NCI-H2081 (cell line): Measurements from ENCODE around the gene TIMM10B.
"Not testable (repeated sequence)": the region's sequence is repeated elsewhere in the genome, so short reads cannot be mapped to it uniquely, and the experiment has no call there.

Experiments
- DNase-seq, 2 experiments: peaks; one replicate each; lab custom pipeline; 2025; lab: John Stamatoyannopoulos, UW

Gene TIMM10B

DNA sequence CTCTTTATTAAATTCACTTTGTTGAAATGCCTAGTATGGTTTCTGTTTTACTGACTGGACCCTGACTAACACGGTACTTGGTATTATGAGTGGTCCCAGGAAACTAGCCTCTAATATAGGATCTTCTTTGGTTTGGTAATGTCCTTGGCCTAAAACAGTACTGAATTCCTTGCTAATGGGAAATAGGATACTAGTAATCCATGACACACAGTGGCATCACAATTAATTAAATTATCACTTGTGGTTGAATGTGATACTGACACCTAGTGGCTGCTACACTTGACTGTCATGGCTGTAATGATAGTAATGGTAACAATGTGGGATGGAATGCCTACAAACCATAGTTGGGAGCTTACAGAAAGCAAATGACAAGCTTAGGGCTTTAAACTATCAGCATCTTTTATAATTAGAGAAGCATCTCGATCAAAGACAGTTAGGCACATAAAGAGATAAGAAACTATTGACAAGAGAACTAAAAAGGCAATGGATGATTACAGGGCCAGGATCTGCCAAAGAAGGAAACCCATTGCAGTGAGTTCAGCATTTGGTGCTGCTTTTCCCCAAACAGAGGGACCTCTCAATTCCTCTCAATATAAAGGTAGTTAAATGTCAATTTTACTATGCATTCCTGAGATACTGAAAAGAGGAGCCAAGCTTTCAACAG, 24.4 kb downstream of the TIMM10B start:
- peak; percentile 37 to 55 for DNase-seq

GRCh38 chr11:6516865-6517264, 35.6 kb downstream of the TIMM10B start:
- DNase-seq: no peak

DNA sequence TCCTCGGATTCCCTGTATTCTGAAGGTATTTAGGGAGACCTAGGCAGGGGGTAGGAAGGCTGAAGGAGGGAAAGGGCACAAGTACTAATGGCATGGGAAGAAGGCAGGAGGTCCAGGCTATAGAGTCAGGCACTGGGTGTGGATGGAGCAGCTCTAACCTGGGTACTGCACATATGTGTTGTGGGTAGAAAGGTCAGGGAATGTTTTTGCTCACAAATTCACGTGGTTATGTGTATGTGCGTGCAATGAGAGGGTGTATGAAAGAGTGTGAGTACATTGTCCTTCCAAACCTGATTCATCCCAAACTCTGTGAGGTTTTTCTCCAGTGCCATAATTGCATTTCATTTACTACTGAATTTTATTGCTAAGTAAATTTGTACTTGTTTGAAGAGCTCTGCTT, 39.0 kb downstream of the TIMM10B start:
- no peak for DNase-seq

GRCh38 chr11:6521946-6522345, 40.6 kb downstream of the TIMM10B start:
- DNase-seq: not testable (repeated sequence)

- DNase-seq: no peak
Measured at GRCh38 chr11:6523253-6523652, 42.0 kb downstream of the TIMM10B start.

DNA sequence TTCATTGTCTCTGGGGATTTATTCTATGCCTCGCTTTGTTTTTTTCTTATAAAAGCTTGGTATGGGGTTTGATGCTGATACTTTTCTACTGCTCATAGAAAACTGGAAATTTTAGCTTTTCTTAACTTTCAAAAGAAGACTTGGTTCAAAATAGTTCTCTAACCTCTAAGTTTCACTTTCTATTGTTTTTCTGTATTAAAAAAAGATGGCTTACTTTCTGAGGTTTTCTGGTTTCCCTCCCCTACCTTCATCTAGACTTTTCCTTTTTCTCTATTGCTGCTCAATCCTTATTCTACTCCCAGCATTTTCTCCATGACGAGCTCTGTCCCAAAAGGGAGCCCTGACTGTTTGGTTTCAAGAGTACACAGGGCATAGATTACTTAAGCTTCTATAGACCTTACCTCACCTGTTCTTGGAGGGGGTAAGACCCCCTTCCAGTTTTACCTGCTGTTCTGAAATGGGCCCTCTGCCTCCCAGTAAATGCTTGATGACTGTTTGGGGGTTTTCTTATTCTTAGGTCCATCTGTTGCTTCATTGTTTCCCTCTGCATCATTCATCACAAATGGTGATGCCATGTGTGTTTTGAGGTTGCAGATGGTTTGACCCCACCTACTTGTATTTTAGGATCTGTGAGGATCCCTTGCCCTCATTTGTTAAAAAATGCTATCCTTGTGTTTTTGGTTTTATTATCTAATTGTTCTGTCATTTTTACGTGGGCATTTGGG, 45.3 kb downstream of the TIMM10B start:
- DNase-seq: no peak

GRCh38 chr11:6529266-6529665, 48.0 kb downstream of the TIMM10B start:
- DNase-seq: no peak

- DNase-seq: no peak
Measured at GRCh38 chr11:6530848-6531247, 49.5 kb downstream of the TIMM10B start.

GRCh38 chr11:6531267-6531752, 50.0 kb downstream of the TIMM10B start:
- DNase-seq: peak; percentile 13 to 26
